Pancreas (tissue), 10 donors: ENCODE results near the gene SERPINB7. TPM values are rescaled to one million over a fixed set of nuclear protein-coding genes. Genes with fewer than 3 reads are reported as not detected.

Experiments used
- ATAC-seq, 4 donors: fragments of 200-7000 bp; cut with Tn5 transposase; one replicate each; pipeline versions ENCODE4 v1.8.0 to v1.9.1; 2020; ENCODE audit warnings: mild to moderate bottlenecking in 4 of 4, moderate library complexity in 4 of 4
- DNase-seq, 6 donors: peaks; one replicate each; pipeline ENCODE4 v3.0.0-alpha.2; 2020
- FAIRE-seq: peaks from 2 replicates; lab custom pipeline; 2012; peaks lifted over from hg19 to GRCh38; lab: Jason Lieb, UNC
- H3K27ac ChIP-seq, 4 donors: fragments of 200-600 bp; sonication (generic); 1 replicate in 3 of 4; 2 replicates in 1 of 4; pipeline versions ENCODE4 v1.5.0 to v1.8.0; 2020
- H3K27me3 ChIP-seq, 4 donors: fragments of 200-600 bp; one replicate each; pipeline ENCODE4 v1.8.0; 2021
- H3K36me3 ChIP-seq, 3 donors: fragments of 200-600 bp; sonication (generic) in 1 of 3; one replicate each; pipeline versions ENCODE4 v1.5.0 to v1.8.0; 2020 to 2021
- H3K4me1 ChIP-seq, 3 donors: fragments of 200-600 bp; one replicate each; pipeline ENCODE4 v1.8.0; 2021
- H3K4me3 ChIP-seq, 4 donors: fragments of 200-600 bp; sonication (generic) in 2 of 4; one replicate each; pipeline versions ENCODE4 v1.5.0 to v1.8.0; 2020 to 2021
- H3K9me3 ChIP-seq, 4 donors: fragments of 200-600 bp; one replicate each; pipeline ENCODE4 v1.8.0; 2021
- CTCF ChIP-seq, 4 donors: fragments of 200-600 bp; sonication (generic) in 3 of 4; IDR thresholded peaks; one replicate each; pipeline versions ENCODE4 v1.5.0 to v1.8.0; 2021; ENCODE audit warnings: antibody characterized with exemption in 4 of 4
- WGBS, 2 donors: extraction: QIAGEN DNeasy Blood & Tissue Kit; methylation state at CpG; one replicate each; pipeline ENCODE4 v1.1.7; 2013; 5-methylcytosine and 5-hydroxymethylcytosine counted together
- intact Hi-C, 3 donors: fragments of 100-400 bp; cut with DNase I; formaldehyde crosslinking; loops; one replicate each; pipeline versions ENCODE4 v1.11.1 to v1.14.2; 2022
- polyA plus RNA-seq, 2 donors: library from polyadenylated mRNA; stranded (reverse); fragments of 200-250 nt; gene quantifications; one replicate each; pipeline ENCODE4 v1.2.3, GENCODE V29; 2013
- total RNA-seq, 6 donors: library from RNA; stranded (reverse); fragmentation: NEBNext Ultra II Directional in 4 of 6; extraction: Animal tissue kit (Norgen Biotek cat#: 25700) in 4 of 6; gene quantifications; one replicate each; pipeline versions ENCODE4 v1.2.1 to v1.2.4, GENCODE V29; 2021 to 2023
- donor health status: healthy with polysubstance abuse.
- donor health status: DM: no; HTN: no; CAD: no; lungs with moderate emphysema.
- donor health status: DM: no; HTN: no; CAD: no.
- donor health status: control.
- donor health status: control.
- donor health status: Bipolar disorder and iron deficiency.
- donor health status: DM: yes; HTN: yes; CAD: no.
- donor health status: DM: no; HTN: no; CAD: no.
- donor health status: DM: no; HTN: no; CAD: no.
- donor health status: DM: yes; HTN: yes; CAD: no.

SERPINB7 gene
- total and polyA plus RNA-seq, 8 donors = not detected

- TF ChIP-seq CTCF (IDR thresholded peaks at IDR 0.05) = no peak
- Histone ChIP-seq H3K9me3 (no peaks in the 10 kb centered on the region), H3K4me1 (no peaks in the 10 kb centered on the region), H3K4me3 (no peak overlapping the region), H3K36me3 (no peaks in the 10 kb centered on the region), H3K27ac (no peak overlapping the region), H3K27me3 (peaks cover 0 to 2% (median 0%) of the 10 kb centered on the region in 4 donors)
- intact Hi-C loops = no loop called here
- no peak for FAIRE-seq
- no peak for DNase-seq
- WGBS, 2 donors = 39 to 57% methylated on average over 3 of the region's 3 CpGs
- no peak for ATAC-seq
Observed at GRCh38 chr18:63836456-63836855, 61.2 kb downstream of the SERPINB7 start.

GRCh38 chr18:63837590-63837989 is 62.4 kb downstream of the SERPINB7 start:
- intact Hi-C loops = no loop called here
- no peak overlapping the region for H3K4me3 ChIP-seq

GRCh38 chr18:63843008-63843407 is 67.8 kb downstream of the SERPINB7 start:
- intact Hi-C loops = loop anchor here in 1 of 3 donors (10.0 kb wide), 1 partner anchor 328 kb away; no protein-coding TSS in a partner anchor
- ATAC-seq = no peak
- Histone ChIP-seq H3K9me3 (no peaks in the 10 kb centered on the region), H3K36me3 (no peaks in the 10 kb centered on the region), H3K27me3 (peaks cover 0 to 13% (median 0%) of the 10 kb centered on the region in 4 donors), H3K27ac (no peak overlapping the region), H3K4me3 (no peak overlapping the region), H3K4me1 (no peaks in the 10 kb centered on the region)
- no peak for DNase-seq
- 21 to 31% methylated on average over 7 of the region's 7 CpGs for WGBS, 2 donors
- FAIRE-seq = no peak
- TF ChIP-seq CTCF (IDR thresholded peaks at IDR 0.05) = no peak

More at GRCh38 chr18:63837590-63837989, 62.4 kb downstream of the SERPINB7 start:
- 67 to 91% methylated on average over 5 of the region's 5 CpGs for WGBS, 2 donors
- TF ChIP-seq CTCF (IDR thresholded peaks at IDR 0.05) = no peak
- FAIRE-seq = no peak
- DNase-seq = no peak
- Histone ChIP-seq H3K4me1 (no peaks in the 10 kb centered on the region), H3K27me3 (peaks cover 0 to 8% (median 0%) of the 10 kb centered on the region in 4 donors), H3K27ac (no peak overlapping the region), H3K36me3 (no peaks in the 10 kb centered on the region), H3K9me3 (no peaks in the 10 kb centered on the region)
- ATAC-seq = no peak

GRCh38 chr18:63844254-63844653 is 69.0 kb downstream of the SERPINB7 start:
- H3K4me1 ChIP-seq = no peaks in the 10 kb centered on the region
- peak in 1 of 4 donors; percentile 12 for TF ChIP-seq CTCF (IDR thresholded peaks at IDR 0.05)
- FAIRE-seq (peak; percentile 17), ATAC-seq (peak in 3 of 4 donors; percentile 56 to 62 (median 56)), DNase-seq (no peak)
- H3K27ac ChIP-seq = no peak overlapping the region
- intact Hi-C loops = loop anchor here in 1 of 3 donors (10.0 kb wide), 1 partner anchor 329 kb away; no protein-coding TSS in a partner anchor
- WGBS, 2 donors = 10 to 12% methylated on average over 3 of the region's 3 CpGs
- H3K4me3 ChIP-seq = no peak overlapping the region
- H3K9me3 ChIP-seq = no peaks in the 10 kb centered on the region
- H3K27me3 ChIP-seq = peaks cover 0 to 13% (median 0%) of the 10 kb centered on the region in 4 donors
- no peaks in the 10 kb centered on the region for H3K36me3 ChIP-seq

GRCh38 chr18:63848159-63848558 is 72.9 kb downstream of the SERPINB7 start:
- no peaks in the 10 kb centered on the region for H3K4me1 ChIP-seq
- no peak overlapping the region for H3K27ac ChIP-seq
- H3K4me3 ChIP-seq = no peak overlapping the region
- peak; percentile 9 to 40 (median 24) for TF ChIP-seq CTCF (IDR thresholded peaks at IDR 0.05)
- no peaks in the 10 kb centered on the region for H3K9me3 ChIP-seq
- no peak for FAIRE-seq
- intact Hi-C loops = loop anchor here in 1 of 3 donors (10.0 kb wide), 1 partner anchor 333 kb away; no protein-coding TSS in a partner anchor
- DNase-seq = peak in 1 of 6 donors; percentile 12
- peak; percentile 78 to 93 (median 86) for ATAC-seq
- H3K27me3 ChIP-seq = no peaks in the 10 kb centered on the region
- WGBS, 2 donors = 2% methylated on average over 2 of the region's 2 CpGs
- no peaks in the 10 kb centered on the region for H3K36me3 ChIP-seq
